ENCODE data around the gene MB.

MB gene

GRCh38 chr22:35629406-35630216 is 12.5 kb upstream of the MB start:
- Histone ChIP-seq H3K9ac (ENCODE audit: low read length) (no peak overlapping the region), H3K9me3 (ENCODE audit: insufficient read depth, low read depth, low read length) (peaks cover 4% of the 10 kb centered on the region), H4K91ac (ENCODE audit: low read depth, low read length) (no peak overlapping the region), H3K14ac (ENCODE audit: low read length) (no peak overlapping the region), H3K4me3 (ENCODE audit: low read depth, low read length) (no peak overlapping the region), H4K8ac (ENCODE audit: low read depth, low read length) (no peak overlapping the region), H3K27ac (ENCODE audit: low read depth, low read length) (no peak overlapping the region), H3K4me1 (ENCODE audit: control insufficient read depth in 1 of 2, insufficient read depth in 2 of 2, low read length in 2 of 2) (peaks cover 6 to 7% of the 10 kb centered on the region in 2 experiments), H2BK120ac (ENCODE audit: insufficient read depth, low read length, poor library complexity) (no peak overlapping the region), H3K36me3 (ENCODE audit: control insufficient read depth in 1 of 2, insufficient read depth in 2 of 2, low read length in 2 of 2) (no peaks in the 10 kb centered on the region), H3K27me3 (ENCODE audit: insufficient read depth, low read length) (no peaks in the 10 kb centered on the region), H3K79me2 (ENCODE audit: control insufficient read depth, insufficient read depth, low read length, poor library complexity) (no peaks in the 10 kb centered on the region), H2AFZ (ENCODE audit: insufficient read depth, low read length, poor library complexity) (no peak overlapping the region), H2BK12ac (ENCODE audit: low read length) (no peak overlapping the region), H3K79me1 (ENCODE audit: low read length) (peaks cover 8% of the 10 kb centered on the region), H3K4ac (ENCODE audit: low read depth, low read length) (no peak overlapping the region), H3K4me2 (ENCODE audit: low read length) (peak overlapping the region; percentile 38), H3K23ac (ENCODE audit: low read length) (no peak overlapping the region), H3K18ac (ENCODE audit: low read length) (no peak overlapping the region), H2BK5ac (ENCODE audit: low read depth, low read length, poor library complexity) (no peak overlapping the region), H4K12ac (ENCODE audit: low read depth, low read length) (no peak overlapping the region), H2AK5ac (ENCODE audit: low read length) (no peak overlapping the region)
- WGBS (ENCODE audit: extremely low coverage, insufficient coverage, insufficient read length), result no CpG with 5 or more reads among the region's 9 CpGs
- peak; percentile 96 to 97 for DNase-seq

GRCh38 chr22:35628732-35629131 is 11.6 kb upstream of the MB start:
- Histone ChIP-seq H3K79me1 (ENCODE audit: low read length) (peaks cover 8% of the 10 kb centered on the region), H3K27ac (ENCODE audit: low read depth, low read length) (no peak overlapping the region), H3K79me2 (ENCODE audit: control insufficient read depth, insufficient read depth, low read length, poor library complexity) (no peaks in the 10 kb centered on the region), H3K4me1 (ENCODE audit: control insufficient read depth in 1 of 2, insufficient read depth in 2 of 2, low read length in 2 of 2) (peaks cover 6 to 7% of the 10 kb centered on the region in 2 experiments), H3K9ac (ENCODE audit: low read length) (no peak overlapping the region), H3K9me3 (ENCODE audit: insufficient read depth, low read depth, low read length) (peaks cover 4% of the 10 kb centered on the region), H3K27me3 (ENCODE audit: insufficient read depth, low read length) (no peaks in the 10 kb centered on the region), H4K8ac (ENCODE audit: low read depth, low read length) (no peak overlapping the region), H3K14ac (ENCODE audit: low read length) (no peak overlapping the region), H2BK12ac (ENCODE audit: low read length) (no peak overlapping the region), H4K12ac (ENCODE audit: low read depth, low read length) (no peak overlapping the region), H2BK120ac (ENCODE audit: insufficient read depth, low read length, poor library complexity) (no peak overlapping the region), H2AK5ac (ENCODE audit: low read length) (peak overlapping the region; percentile 32), H3K18ac (ENCODE audit: low read length) (no peak overlapping the region), H3K4me3 (ENCODE audit: low read depth, low read length) (no peak overlapping the region), H2AFZ (ENCODE audit: insufficient read depth, low read length, poor library complexity) (no peak overlapping the region), H2BK5ac (ENCODE audit: low read depth, low read length, poor library complexity) (no peak overlapping the region), H3K4ac (ENCODE audit: low read depth, low read length) (no peak overlapping the region), H3K23ac (ENCODE audit: low read length) (no peak overlapping the region), H3K4me2 (ENCODE audit: low read length) (no peak overlapping the region), H4K91ac (ENCODE audit: low read depth, low read length) (peak overlapping the region; percentile 8), H3K36me3 (ENCODE audit: control insufficient read depth in 1 of 2, insufficient read depth in 2 of 2, low read length in 2 of 2) (no peaks in the 10 kb centered on the region)
- DNase-seq, result no peak
- WGBS (ENCODE audit: extremely low coverage, insufficient coverage, insufficient read length), result no CpG with 5 or more reads among the region's 3 CpGs

GRCh38 chr22:35627267-35628041 is 10.3 kb upstream of the MB start:
- Histone ChIP-seq H3K14ac (ENCODE audit: low read length) (peak overlapping the region; percentile 7), H3K79me2 (ENCODE audit: control insufficient read depth, insufficient read depth, low read length, poor library complexity) (no peaks in the 10 kb centered on the region), H3K36me3 (ENCODE audit: control insufficient read depth in 1 of 2, insufficient read depth in 2 of 2, low read length in 2 of 2) (no peaks in the 10 kb centered on the region), H2AFZ (ENCODE audit: insufficient read depth, low read length, poor library complexity) (peak overlapping the region; percentile 72), H4K8ac (ENCODE audit: low read depth, low read length) (peak overlapping the region; percentile 44), H3K4me3 (ENCODE audit: low read depth, low read length) (peak overlapping the region; percentile 64), H3K18ac (ENCODE audit: low read length) (peak overlapping the region; percentile 44), H2AK5ac (ENCODE audit: low read length) (no peak overlapping the region), H3K23ac (ENCODE audit: low read length) (no peak overlapping the region), H3K9ac (ENCODE audit: low read length) (no peak overlapping the region), H3K4me2 (ENCODE audit: low read length) (peak overlapping the region; percentile 70), H3K4ac (ENCODE audit: low read depth, low read length) (no peak overlapping the region), H4K91ac (ENCODE audit: low read depth, low read length) (peak overlapping the region; percentile 28), H2BK12ac (ENCODE audit: low read length) (peak overlapping the region; percentile 28), H3K9me3 (ENCODE audit: insufficient read depth, low read depth, low read length) (no peaks in the 10 kb centered on the region), H3K27me3 (ENCODE audit: insufficient read depth, low read length) (no peaks in the 10 kb centered on the region), H3K4me1 (ENCODE audit: control insufficient read depth in 1 of 2, insufficient read depth in 2 of 2, low read length in 2 of 2) (peaks cover 6 to 7% of the 10 kb centered on the region in 2 experiments), H4K12ac (ENCODE audit: low read depth, low read length) (peak overlapping the region; percentile 9), H3K79me1 (ENCODE audit: low read length) (peaks cover 8% of the 10 kb centered on the region), H2BK5ac (ENCODE audit: low read depth, low read length, poor library complexity) (peak overlapping the region; percentile 8), H3K27ac (ENCODE audit: low read depth, low read length) (no peak overlapping the region), H2BK120ac (ENCODE audit: insufficient read depth, low read length, poor library complexity) (peak overlapping the region; percentile 43)
- DNase-seq, result peak; percentile 47 to 62
- no CpG with 5 or more reads among the region's 21 CpGs for WGBS (ENCODE audit: extremely low coverage, insufficient coverage, insufficient read length)

GRCh38 chr22:35625763-35626432 is 8.8 kb upstream of the MB start:
- Histone ChIP-seq H2AFZ (ENCODE audit: insufficient read depth, low read length, poor library complexity) (no peak overlapping the region), H3K4me1 (ENCODE audit: control insufficient read depth in 1 of 2, insufficient read depth in 2 of 2, low read length in 2 of 2) (peaks cover 6 to 7% of the 10 kb centered on the region in 2 experiments), H3K36me3 (ENCODE audit: control insufficient read depth in 1 of 2, insufficient read depth in 2 of 2, low read length in 2 of 2) (no peaks in the 10 kb centered on the region), H4K8ac (ENCODE audit: low read depth, low read length) (no peak overlapping the region), H4K91ac (ENCODE audit: low read depth, low read length) (no peak overlapping the region), H3K4me2 (ENCODE audit: low read length) (no peak overlapping the region), H3K14ac (ENCODE audit: low read length) (no peak overlapping the region), H3K18ac (ENCODE audit: low read length) (no peak overlapping the region), H3K9ac (ENCODE audit: low read length) (no peak overlapping the region), H3K27me3 (ENCODE audit: insufficient read depth, low read length) (no peaks in the 10 kb centered on the region), H3K4ac (ENCODE audit: low read depth, low read length) (no peak overlapping the region), H3K9me3 (ENCODE audit: insufficient read depth, low read depth, low read length) (no peaks in the 10 kb centered on the region), H2AK5ac (ENCODE audit: low read length) (no peak overlapping the region), H4K12ac (ENCODE audit: low read depth, low read length) (no peak overlapping the region), H3K27ac (ENCODE audit: low read depth, low read length) (no peak overlapping the region), H3K4me3 (ENCODE audit: low read depth, low read length) (no peak overlapping the region), H3K79me1 (ENCODE audit: low read length) (peaks cover 8% of the 10 kb centered on the region), H2BK120ac (ENCODE audit: insufficient read depth, low read length, poor library complexity) (no peak overlapping the region), H3K23ac (ENCODE audit: low read length) (no peak overlapping the region), H2BK12ac (ENCODE audit: low read length) (no peak overlapping the region), H2BK5ac (ENCODE audit: low read depth, low read length, poor library complexity) (no peak overlapping the region), H3K79me2 (ENCODE audit: control insufficient read depth, insufficient read depth, low read length, poor library complexity) (no peaks in the 10 kb centered on the region)
- no peak for DNase-seq
- WGBS (ENCODE audit: extremely low coverage, insufficient coverage, insufficient read length), result no CpG with 5 or more reads among the region's 10 CpGs

Data from trophoblast cell (in vitro differentiated cells and primary cell).